A673 (cell line): ENCODE measurements around the gene PID1.

Experiments used
- CTCF ChIP-seq: fragments of 300-800, 200-600 bp; sonication (generic); conservative IDR thresholded peaks from 2 replicates; pipeline ENCODE4 v1.5.1; 2017; ENCODE audit warnings: low read depth, mild to moderate bottlenecking, antibody characterized with exemption, low read length, moderate library complexity, mixed read lengths
- EZH2 ChIP-seq: fragments of 200-600 bp; sonication (generic); IDR thresholded peaks from 2 replicates; pipeline ENCODE4 v1.6.1; 2017; ENCODE audit warnings: borderline replicate concordance, low read depth, mild to moderate bottlenecking, mixed read lengths, antibody characterized with exemption, low read length; ENCODE audit not compliant: poor library complexity, severe bottlenecking

GRCh38 chr2:229104974-229105387 is 166.1 kb downstream of the PID1 start:
- TF ChIP-seq CTCF (no peak), EZH2 (no peak)
